OCI-LY1 (cell line): ENCODE results near the gene CRKL.

Experiments
- EZH2 ChIP-seq: fragments of 200-600 bp; sonication (generic), shearing (Covaris generic); IDR thresholded peaks from 2 replicates; pipeline ENCODE4 v1.8.0; 2017; ENCODE audit warnings: borderline replicate concordance, mixed run types, mild to moderate bottlenecking, antibody characterized with exemption, low read length, moderate library complexity, mixed read lengths
- TF ChIP-seq, protein P1 (sequence below): fragments of 200-600 bp; sonication (generic), shearing (Covaris generic); IDR thresholded peaks from 2 replicates; pipeline ENCODE4 v1.5.1; 2017; ENCODE audit warnings: mild to moderate bottlenecking, antibody characterized with exemption, low read length, moderate library complexity, mixed read lengths

- TF ChIP-seq, protein P1, sequence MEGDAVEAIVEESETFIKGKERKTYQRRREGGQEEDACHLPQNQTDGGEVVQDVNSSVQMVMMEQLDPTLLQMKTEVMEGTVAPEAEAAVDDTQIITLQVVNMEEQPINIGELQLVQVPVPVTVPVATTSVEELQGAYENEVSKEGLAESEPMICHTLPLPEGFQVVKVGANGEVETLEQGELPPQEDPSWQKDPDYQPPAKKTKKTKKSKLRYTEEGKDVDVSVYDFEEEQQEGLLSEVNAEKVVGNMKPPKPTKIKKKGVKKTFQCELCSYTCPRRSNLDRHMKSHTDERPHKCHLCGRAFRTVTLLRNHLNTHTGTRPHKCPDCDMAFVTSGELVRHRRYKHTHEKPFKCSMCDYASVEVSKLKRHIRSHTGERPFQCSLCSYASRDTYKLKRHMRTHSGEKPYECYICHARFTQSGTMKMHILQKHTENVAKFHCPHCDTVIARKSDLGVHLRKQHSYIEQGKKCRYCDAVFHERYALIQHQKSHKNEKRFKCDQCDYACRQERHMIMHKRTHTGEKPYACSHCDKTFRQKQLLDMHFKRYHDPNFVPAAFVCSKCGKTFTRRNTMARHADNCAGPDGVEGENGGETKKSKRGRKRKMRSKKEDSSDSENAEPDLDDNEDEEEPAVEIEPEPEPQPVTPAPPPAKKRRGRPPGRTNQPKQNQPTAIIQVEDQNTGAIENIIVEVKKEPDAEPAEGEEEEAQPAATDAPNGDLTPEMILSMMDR, result no peak
- TF ChIP-seq EZH2, result no peak
Measured at GRCh38 chr22:21000987-21001600, 83.9 kb downstream of the CRKL start.
